GM12878 (cell line): ENCODE measurements around the gene BRWD1. TPM values are rescaled to one million over a fixed set of nuclear protein-coding genes. Genes with fewer than 3 reads are reported as not detected.

Experiments
- BHLHE40 ChIP-seq, 2 experiments: fragments of 450-650 bp in 1 of 2; IDR thresholded peaks; 2 replicates each; pipeline ENCODE4 v1.6.1; 2011 to 2017; ENCODE audit warnings: low read depth in 2 of 2, borderline replicate concordance in 1 of 2, improper control_type of control experiment in 1 of 2, low read length in 1 of 2, mild to moderate bottlenecking in 1 of 2
- CHD1 ChIP-seq: IDR thresholded peaks from 2 replicates; pipeline ENCODE4 v1.6.1; 2012; ENCODE audit warnings: low read depth, low read length, improper control_type of control experiment
- SMAD5 ChIP-seq: IDR thresholded peaks from 2 replicates; pipeline ENCODE4 v1.6.1; 2016; ENCODE audit warnings: antibody characterized with exemption, low read depth
- polyA plus RNA-seq, 11 experiments: library from polyadenylated mRNA; depleted of rRNA in 4 of 11; unstranded in 6 of 11; stranded (reverse) in 5 of 11; fragments of >200 nt; fragmentation: Nextera tagmentation in 4 of 11; fragmentation: Illumina TruSeq in 1 of 11; extraction: Ambion mirVana in 4 of 11; extraction: Trizol in 1 of 11; gene quantifications; 1 replicate in 1 of 11; 2 replicates in 10 of 11; pipeline versions ENCODE4 v1.2.1 to v1.2.3, GENCODE V29; 2011 to 2016; ENCODE audit warnings: inconsistent platforms in 2 of 11, missing spikeins in 2 of 11, low read depth in 1 of 11
- total RNA-seq, 4 experiments: library from RNA; depleted of rRNA in 3 of 4; stranded (reverse); fragments of >200 nt in 3 of 4; fragmentation: Illumina TruSeq in 1 of 4; extraction: Trizol in 1 of 4; gene quantifications; 2 replicates each; pipeline versions ENCODE4 v1.2.1 to v1.2.3, GENCODE V29; 2013 to 2021
- TF ChIP-seq, protein P1 (sequence below): fragments of 450-650 bp; IDR thresholded peaks from 2 replicates; pipeline ENCODE4 v1.6.1; 2017; ENCODE audit warnings: mild to moderate bottlenecking
- TF ChIP-seq, protein P2 (sequence below): fragments of 150-350 bp; IDR thresholded peaks from 2 replicates; pipeline ENCODE4 v1.6.1; 2014; ENCODE audit warnings: mild to moderate bottlenecking, low read depth, low read length
- TF ChIP-seq, protein P3 (sequence below): fragments of 450-650 bp; IDR thresholded peaks from 2 replicates; pipeline ENCODE4 v1.6.1; 2016; ENCODE audit warnings: mild to moderate bottlenecking, moderate library complexity, borderline replicate concordance

The BRWD1 gene
- total and polyA plus RNA-seq, 10 of the 15 experiments (the other 5 are each of a cell fraction or from before 2014, with no cell fraction given), result 3.1 to 19.0 (median 13.5) TPM

DNA sequence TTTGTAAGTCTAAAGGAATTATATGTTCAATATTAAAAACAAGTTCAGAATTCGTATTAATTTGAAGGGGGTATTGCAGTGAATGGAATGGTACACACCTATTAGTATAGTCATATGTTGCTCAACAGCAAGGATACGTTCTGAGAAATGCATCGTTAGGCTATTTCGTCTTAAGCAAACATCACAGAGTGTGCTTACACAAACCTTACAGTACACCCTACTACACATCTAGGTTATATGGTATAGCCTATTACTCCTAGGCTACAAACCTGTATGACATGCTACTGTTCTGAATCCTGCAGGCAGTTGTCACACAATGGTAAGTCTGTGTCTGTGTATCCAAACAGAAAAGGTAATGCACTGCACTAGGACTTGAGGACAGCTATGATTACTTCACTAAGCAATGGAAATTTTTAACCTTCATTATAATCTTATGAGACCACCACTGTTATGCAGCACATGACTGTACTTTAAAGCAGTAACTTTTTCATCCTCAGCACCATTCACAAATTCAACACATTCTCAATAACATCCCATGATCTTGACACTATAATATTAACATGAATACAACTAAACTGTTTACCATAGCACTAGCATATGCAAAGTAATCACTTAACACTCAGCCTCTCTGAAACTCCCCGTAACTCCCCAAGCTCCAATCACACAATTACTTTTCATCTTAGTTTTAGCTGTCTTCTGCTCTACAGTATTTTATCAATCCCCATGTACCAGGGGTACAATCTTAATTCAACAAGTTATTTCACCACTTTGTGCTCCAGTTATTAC, 115.8 kb downstream of the BRWD1 start (continued):
- TF ChIP-seq, protein P1, sequence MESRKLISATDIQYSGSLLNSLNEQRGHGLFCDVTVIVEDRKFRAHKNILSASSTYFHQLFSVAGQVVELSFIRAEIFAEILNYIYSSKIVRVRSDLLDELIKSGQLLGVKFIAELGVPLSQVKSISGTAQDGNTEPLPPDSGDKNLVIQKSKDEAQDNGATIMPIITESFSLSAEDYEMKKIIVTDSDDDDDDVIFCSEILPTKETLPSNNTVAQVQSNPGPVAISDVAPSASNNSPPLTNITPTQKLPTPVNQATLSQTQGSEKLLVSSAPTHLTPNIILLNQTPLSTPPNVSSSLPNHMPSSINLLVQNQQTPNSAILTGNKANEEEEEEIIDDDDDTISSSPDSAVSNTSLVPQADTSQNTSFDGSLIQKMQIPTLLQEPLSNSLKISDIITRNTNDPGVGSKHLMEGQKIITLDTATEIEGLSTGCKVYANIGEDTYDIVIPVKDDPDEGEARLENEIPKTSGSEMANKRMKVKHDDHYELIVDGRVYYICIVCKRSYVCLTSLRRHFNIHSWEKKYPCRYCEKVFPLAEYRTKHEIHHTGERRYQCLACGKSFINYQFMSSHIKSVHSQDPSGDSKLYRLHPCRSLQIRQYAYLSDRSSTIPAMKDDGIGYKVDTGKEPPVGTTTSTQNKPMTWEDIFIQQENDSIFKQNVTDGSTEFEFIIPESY, result no peak
- no peak for TF ChIP-seq BHLHE40 (IDR thresholded peaks at IDR 0.05; ENCODE audit: borderline replicate concordance in 1 of 2, low read depth in 2 of 2, low read length in 1 of 2)
- TF ChIP-seq, protein P2, sequence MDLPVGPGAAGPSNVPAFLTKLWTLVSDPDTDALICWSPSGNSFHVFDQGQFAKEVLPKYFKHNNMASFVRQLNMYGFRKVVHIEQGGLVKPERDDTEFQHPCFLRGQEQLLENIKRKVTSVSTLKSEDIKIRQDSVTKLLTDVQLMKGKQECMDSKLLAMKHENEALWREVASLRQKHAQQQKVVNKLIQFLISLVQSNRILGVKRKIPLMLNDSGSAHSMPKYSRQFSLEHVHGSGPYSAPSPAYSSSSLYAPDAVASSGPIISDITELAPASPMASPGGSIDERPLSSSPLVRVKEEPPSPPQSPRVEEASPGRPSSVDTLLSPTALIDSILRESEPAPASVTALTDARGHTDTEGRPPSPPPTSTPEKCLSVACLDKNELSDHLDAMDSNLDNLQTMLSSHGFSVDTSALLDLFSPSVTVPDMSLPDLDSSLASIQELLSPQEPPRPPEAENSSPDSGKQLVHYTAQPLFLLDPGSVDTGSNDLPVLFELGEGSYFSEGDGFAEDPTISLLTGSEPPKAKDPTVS, result no peak
- TF ChIP-seq CHD1, result no peak
- TF ChIP-seq, protein P3, sequence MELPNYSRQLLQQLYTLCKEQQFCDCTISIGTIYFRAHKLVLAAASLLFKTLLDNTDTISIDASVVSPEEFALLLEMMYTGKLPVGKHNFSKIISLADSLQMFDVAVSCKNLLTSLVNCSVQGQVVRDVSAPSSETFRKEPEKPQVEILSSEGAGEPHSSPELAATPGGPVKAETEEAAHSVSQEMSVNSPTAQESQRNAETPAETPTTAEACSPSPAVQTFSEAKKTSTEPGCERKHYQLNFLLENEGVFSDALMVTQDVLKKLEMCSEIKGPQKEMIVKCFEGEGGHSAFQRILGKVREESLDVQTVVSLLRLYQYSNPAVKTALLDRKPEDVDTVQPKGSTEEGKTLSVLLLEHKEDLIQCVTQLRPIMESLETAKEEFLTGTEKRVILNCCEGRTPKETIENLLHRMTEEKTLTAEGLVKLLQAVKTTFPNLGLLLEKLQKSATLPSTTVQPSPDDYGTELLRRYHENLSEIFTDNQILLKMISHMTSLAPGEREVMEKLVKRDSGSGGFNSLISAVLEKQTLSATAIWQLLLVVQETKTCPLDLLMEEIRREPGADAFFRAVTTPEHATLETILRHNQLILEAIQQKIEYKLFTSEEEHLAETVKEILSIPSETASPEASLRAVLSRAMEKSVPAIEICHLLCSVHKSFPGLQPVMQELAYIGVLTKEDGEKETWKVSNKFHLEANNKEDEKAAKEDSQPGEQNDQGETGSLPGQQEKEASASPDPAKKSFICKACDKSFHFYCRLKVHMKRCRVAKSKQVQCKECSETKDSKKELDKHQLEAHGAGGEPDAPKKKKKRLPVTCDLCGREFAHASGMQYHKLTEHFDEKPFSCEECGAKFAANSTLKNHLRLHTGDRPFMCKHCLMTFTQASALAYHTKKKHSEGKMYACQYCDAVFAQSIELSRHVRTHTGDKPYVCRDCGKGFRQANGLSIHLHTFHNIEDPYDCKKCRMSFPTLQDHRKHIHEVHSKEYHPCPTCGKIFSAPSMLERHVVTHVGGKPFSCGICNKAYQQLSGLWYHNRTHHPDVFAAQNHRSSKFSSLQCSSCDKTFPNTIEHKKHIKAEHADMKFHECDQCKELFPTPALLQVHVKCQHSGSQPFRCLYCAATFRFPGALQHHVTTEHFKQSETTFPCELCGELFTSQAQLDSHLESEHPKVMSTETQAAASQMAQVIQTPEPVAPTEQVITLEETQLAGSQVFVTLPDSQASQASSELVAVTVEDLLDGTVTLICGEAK, result no peak
- no peak for TF ChIP-seq SMAD5
